Activated CD8-positive, alpha-beta memory T cell treated with anti-CD3 and anti-CD28 coated beads for 48 hours (primary cell): Measurements from ENCODE around the gene MYO1D.

Experiments used
- DNase-seq, 3 experiments: peaks; one replicate each; pipeline ENCODE4 v3.0.0-alpha.2; 2020; ENCODE audit warnings: low read depth in 2 of 3, low spot score in 2 of 3

The MYO1D gene

DNA sequence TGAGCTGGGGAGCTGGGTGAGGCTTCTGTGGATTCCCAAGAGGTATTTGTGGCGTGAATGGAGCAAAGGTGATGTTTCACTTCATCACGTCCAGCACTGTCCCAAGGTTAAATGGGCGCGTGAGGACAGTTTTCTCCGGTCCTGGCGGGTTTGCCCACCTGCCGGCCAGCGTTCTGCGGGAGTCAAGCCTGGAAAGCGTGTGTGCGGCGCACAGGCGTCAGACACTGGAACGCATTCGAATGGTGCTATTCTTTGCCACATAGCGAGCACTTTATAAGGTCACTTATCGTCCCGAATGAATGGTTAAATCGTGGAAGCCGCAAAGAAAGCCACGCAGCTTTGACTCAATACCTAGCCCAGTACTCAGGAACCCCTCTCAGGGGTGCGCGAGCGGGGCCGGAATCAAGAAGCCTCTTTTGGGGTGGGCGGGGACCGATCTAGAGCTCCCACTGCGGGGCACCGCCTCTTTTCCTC, 433.1 kb downstream of the MYO1D start:
- no peak for DNase-seq
